G401 (cell line): Measurements from ENCODE around the gene ETFB. TPM values are rescaled to one million over a fixed set of nuclear protein-coding genes. Genes with fewer than 3 reads are reported as not detected.

Source experiments
- DNase-seq: peaks from one replicate; pipeline ENCODE4 v3.0.0-alpha.2; 2015; ENCODE audit warnings: low spot score
- in situ Hi-C: cut with HindIII; loops from 2 replicates; pipeline ENCODE4 v1.10.0; 2016; ENCODE audit warnings: low sequenced_read_pairs, mixed read lengths
- total RNA-seq: library from RNA; depleted of rRNA; stranded (reverse); fragments of >200 nt; shearing (Covaris generic); gene quantifications from 2 replicates; pipeline ENCODE4 v1.2.3, GENCODE V29; 2014

ETFB gene
- total RNA-seq, 1 experiment from 2014 or later = 148 TPM

GRCh38 chr19:51333836-51334460 lies 32.2 kb downstream of the ETFB start:
- DNase-seq = peak; percentile 99
- in situ Hi-C loops = no loop called here

GRCh38 chr19:51331716-51332115 lies 34.5 kb downstream of the ETFB start:
- no peak for DNase-seq
- in situ Hi-C loops = no loop called here

- no peak for DNase-seq
- in situ Hi-C loops = no loop called here
Observed at GRCh38 chr19:51331193-51331592, 35.0 kb downstream of the ETFB start.

GRCh38 chr19:51330366-51330765 lies 35.8 kb downstream of the ETFB start:
- in situ Hi-C loops = no loop called here

GRCh38 chr19:51329411-51329810 lies 36.8 kb downstream of the ETFB start:
- in situ Hi-C loops = no loop called here
- DNase-seq = no peak

More at GRCh38 chr19:51330366-51330765, 35.8 kb downstream of the ETFB start:
- no peak for DNase-seq

GRCh38 chr19:51327066-51328001 lies 38.9 kb downstream of the ETFB start:
- no peak for DNase-seq
- in situ Hi-C loops = no loop called here

GRCh38 chr19:51326216-51327065 lies 39.7 kb downstream of the ETFB start:
- no peak for DNase-seq
- in situ Hi-C loops = no loop called here

- in situ Hi-C loops = no loop called here
- DNase-seq = no peak
Observed at GRCh38 chr19:51325161-51325976, 40.8 kb downstream of the ETFB start.

GRCh38 chr19:51324167-51324481 lies 42.1 kb downstream of the ETFB start:
- peak; percentile 81 for DNase-seq
- in situ Hi-C loops = no loop called here

- in situ Hi-C loops = no loop called here
- no peak for DNase-seq
Observed at GRCh38 chr19:51323481-51324166, 42.6 kb downstream of the ETFB start.

GRCh38 chr19:51321799-51322198 lies 44.4 kb downstream of the ETFB start:
- DNase-seq = no peak
- in situ Hi-C loops = no loop called here

- in situ Hi-C loops = no loop called here
- DNase-seq = peak; percentile 35
Observed at GRCh38 chr19:51320280-51320657, 45.9 kb downstream of the ETFB start.

- in situ Hi-C loops = no loop called here
- no peak for DNase-seq
Observed at GRCh38 chr19:51319649-51320279, 46.4 kb downstream of the ETFB start.

GRCh38 chr19:51318687-51319648 lies 47.2 kb downstream of the ETFB start:
- peak; percentile 96 for DNase-seq
- in situ Hi-C loops = no loop called here

- in situ Hi-C loops = no loop called here
- no peak for DNase-seq
Observed at GRCh38 chr19:51317968-51318367, 48.2 kb downstream of the ETFB start.

- DNase-seq = no peak
Observed at GRCh38 chr19:51317376-51317775, 48.8 kb downstream of the ETFB start.

GRCh38 chr19:51316688-51317087 lies 49.5 kb downstream of the ETFB start:
- in situ Hi-C loops = no loop called here
- DNase-seq = no peak

More at GRCh38 chr19:51317376-51317775, 48.8 kb downstream of the ETFB start:
- in situ Hi-C loops = no loop called here
